ENCODE results near the gene COLGALT1.

The COLGALT1 gene

DNA sequence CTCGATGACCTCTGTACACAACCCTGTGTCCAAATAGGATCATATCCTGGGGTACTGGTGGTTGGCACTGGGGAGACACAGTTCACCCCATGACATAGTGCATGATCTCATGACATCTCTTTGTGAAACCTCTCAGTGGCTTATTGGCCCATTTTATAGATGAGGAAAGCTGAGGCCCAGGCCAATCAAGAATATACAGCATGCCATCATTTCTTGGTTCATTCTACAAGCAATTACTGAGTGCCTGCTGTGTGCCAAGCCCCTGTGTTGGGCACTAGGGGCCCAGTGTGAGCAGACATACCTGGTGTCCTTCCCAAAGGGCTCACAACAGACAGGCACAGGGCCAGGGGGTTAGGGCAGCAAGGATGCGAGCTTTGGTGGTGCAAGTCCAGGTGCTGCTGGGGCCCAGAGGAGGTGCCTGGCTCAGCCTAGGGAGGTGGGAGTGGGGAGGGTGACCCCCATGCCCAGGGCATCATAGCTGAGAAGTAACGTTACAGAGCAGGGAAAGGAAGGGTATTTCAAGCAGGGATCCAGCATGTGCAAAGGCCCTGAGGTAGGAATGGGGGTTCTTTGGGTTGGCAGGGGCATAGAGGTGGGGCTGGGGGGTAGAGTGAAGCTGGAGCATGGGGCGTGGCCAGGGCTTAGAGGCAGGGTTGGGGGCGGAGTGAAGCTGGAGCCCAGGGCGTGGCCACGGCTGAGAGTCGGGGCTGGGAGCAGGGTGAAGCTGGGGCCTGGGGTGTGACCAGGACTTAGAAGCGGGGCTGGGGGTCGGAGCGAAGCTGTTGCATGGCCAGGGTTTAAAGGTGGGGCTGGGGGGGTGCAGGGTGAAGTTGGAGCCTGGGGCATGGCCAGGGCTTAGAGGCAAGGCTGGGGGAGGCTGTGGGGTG is 20.7 kb downstream of the COLGALT1 start:
- TF ChIP-seq, protein P1, sequence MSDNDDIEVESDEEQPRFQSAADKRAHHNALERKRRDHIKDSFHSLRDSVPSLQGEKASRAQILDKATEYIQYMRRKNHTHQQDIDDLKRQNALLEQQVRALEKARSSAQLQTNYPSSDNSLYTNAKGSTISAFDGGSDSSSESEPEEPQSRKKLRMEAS (IDR thresholded peaks at IDR 0.05), result no peak
- TF ChIP-seq EP300 (IDR thresholded peaks at IDR 0.05; ENCODE audit: borderline replicate concordance) (no peak), TAF1 (IDR thresholded peaks at IDR 0.05; ENCODE audit: low read depth) (no peak), TEAD4 (IDR thresholded peaks at IDR 0.05) (no peak), NFIC (IDR thresholded peaks at IDR 0.05) (no peak), EGR1 (IDR thresholded peaks at IDR 0.05) (no peak), FOXM1 (IDR thresholded peaks at IDR 0.05; ENCODE audit: borderline replicate concordance, low read depth) (no peak), TCF12 (IDR thresholded peaks at IDR 0.05; ENCODE audit: low read depth) (no peak), CEBPB (IDR thresholded peaks at IDR 0.05) (no peak), YY1 (IDR thresholded peaks at IDR 0.05; ENCODE audit: low read depth) (no peak), ZBTB7A (IDR thresholded peaks at IDR 0.05; ENCODE audit: low read depth) (no peak), CREB1 (IDR thresholded peaks at IDR 0.05; ENCODE audit: low read depth) (no peak), RAD21 (IDR thresholded peaks at IDR 0.05; ENCODE audit: low read depth) (no peak)
- TF ChIP-seq, protein P2, sequence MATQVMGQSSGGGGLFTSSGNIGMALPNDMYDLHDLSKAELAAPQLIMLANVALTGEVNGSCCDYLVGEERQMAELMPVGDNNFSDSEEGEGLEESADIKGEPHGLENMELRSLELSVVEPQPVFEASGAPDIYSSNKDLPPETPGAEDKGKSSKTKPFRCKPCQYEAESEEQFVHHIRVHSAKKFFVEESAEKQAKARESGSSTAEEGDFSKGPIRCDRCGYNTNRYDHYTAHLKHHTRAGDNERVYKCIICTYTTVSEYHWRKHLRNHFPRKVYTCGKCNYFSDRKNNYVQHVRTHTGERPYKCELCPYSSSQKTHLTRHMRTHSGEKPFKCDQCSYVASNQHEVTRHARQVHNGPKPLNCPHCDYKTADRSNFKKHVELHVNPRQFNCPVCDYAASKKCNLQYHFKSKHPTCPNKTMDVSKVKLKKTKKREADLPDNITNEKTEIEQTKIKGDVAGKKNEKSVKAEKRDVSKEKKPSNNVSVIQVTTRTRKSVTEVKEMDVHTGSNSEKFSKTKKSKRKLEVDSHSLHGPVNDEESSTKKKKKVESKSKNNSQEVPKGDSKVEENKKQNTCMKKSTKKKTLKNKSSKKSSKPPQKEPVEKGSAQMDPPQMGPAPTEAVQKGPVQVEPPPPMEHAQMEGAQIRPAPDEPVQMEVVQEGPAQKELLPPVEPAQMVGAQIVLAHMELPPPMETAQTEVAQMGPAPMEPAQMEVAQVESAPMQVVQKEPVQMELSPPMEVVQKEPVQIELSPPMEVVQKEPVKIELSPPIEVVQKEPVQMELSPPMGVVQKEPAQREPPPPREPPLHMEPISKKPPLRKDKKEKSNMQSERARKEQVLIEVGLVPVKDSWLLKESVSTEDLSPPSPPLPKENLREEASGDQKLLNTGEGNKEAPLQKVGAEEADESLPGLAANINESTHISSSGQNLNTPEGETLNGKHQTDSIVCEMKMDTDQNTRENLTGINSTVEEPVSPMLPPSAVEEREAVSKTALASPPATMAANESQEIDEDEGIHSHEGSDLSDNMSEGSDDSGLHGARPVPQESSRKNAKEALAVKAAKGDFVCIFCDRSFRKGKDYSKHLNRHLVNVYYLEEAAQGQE (IDR thresholded peaks at IDR 0.05; ENCODE audit: low read depth), result no peak
- TF ChIP-seq, protein P3, sequence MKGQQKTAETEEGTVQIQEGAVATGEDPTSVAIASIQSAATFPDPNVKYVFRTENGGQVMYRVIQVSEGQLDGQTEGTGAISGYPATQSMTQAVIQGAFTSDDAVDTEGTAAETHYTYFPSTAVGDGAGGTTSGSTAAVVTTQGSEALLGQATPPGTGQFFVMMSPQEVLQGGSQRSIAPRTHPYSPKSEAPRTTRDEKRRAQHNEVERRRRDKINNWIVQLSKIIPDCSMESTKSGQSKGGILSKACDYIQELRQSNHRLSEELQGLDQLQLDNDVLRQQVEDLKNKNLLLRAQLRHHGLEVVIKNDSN (IDR thresholded peaks at IDR 0.05), result no peak

DNA sequence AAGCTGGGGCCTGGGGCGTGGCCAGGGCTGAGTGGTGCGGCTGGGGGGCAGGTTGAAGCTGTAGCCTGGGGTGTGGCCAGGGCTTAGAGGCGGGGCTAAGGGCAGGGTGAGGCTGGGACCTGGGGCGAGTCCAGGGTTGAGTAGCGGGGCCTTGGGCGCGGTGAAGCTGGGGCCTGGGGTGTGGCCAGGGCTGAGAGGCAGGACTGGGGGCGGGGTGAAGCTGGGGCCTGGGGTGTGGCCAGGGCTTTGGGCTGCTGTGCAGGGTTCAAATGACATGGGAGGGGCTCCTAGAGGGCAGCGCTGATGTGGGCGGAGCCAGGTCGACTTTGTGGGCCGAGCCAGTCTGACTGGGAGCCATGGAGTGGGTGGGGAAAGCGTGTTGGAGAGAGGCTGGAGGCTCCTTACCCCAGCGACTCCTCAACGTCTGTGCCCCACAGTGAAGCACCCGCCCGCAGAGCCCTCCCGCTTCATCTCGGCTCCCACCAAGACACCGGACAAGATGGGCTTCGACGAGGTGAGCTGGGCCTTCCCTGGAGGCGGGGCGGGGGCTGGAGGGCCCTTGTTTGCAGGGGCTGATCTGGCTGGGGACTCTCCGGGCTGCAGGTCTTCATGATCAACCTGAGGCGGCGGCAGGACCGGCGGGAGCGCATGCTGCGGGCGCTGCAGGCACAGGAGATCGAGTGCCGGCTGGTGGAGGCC is 21.5 kb downstream of the COLGALT1 start:
- TF ChIP-seq ZBTB7A (IDR thresholded peaks at IDR 0.05; ENCODE audit: low read depth), result no peak
- TF ChIP-seq, protein P1 (IDR thresholded peaks at IDR 0.05), result no peak
- TF ChIP-seq CREB1 (IDR thresholded peaks at IDR 0.05; ENCODE audit: low read depth), result no peak
- no peak for TF ChIP-seq TEAD4 (IDR thresholded peaks at IDR 0.05)
- no peak for TF ChIP-seq EP300 (IDR thresholded peaks at IDR 0.05; ENCODE audit: borderline replicate concordance)
- no peak for TF ChIP-seq TAF1 (IDR thresholded peaks at IDR 0.05; ENCODE audit: low read depth)
- TF ChIP-seq TCF12 (IDR thresholded peaks at IDR 0.05; ENCODE audit: low read depth), result no peak
- TF ChIP-seq, protein P3 (IDR thresholded peaks at IDR 0.05), result no peak
- TF ChIP-seq NFIC (IDR thresholded peaks at IDR 0.05), result no peak
- no peak for TF ChIP-seq FOXM1 (IDR thresholded peaks at IDR 0.05; ENCODE audit: borderline replicate concordance, low read depth)
- TF ChIP-seq, protein P2 (IDR thresholded peaks at IDR 0.05; ENCODE audit: low read depth), result no peak
- TF ChIP-seq CEBPB (IDR thresholded peaks at IDR 0.05), result no peak
- TF ChIP-seq RAD21 (IDR thresholded peaks at IDR 0.05; ENCODE audit: low read depth), result no peak
- TF ChIP-seq EGR1 (IDR thresholded peaks at IDR 0.05), result no peak
- no peak for TF ChIP-seq YY1 (IDR thresholded peaks at IDR 0.05; ENCODE audit: low read depth)

DNA sequence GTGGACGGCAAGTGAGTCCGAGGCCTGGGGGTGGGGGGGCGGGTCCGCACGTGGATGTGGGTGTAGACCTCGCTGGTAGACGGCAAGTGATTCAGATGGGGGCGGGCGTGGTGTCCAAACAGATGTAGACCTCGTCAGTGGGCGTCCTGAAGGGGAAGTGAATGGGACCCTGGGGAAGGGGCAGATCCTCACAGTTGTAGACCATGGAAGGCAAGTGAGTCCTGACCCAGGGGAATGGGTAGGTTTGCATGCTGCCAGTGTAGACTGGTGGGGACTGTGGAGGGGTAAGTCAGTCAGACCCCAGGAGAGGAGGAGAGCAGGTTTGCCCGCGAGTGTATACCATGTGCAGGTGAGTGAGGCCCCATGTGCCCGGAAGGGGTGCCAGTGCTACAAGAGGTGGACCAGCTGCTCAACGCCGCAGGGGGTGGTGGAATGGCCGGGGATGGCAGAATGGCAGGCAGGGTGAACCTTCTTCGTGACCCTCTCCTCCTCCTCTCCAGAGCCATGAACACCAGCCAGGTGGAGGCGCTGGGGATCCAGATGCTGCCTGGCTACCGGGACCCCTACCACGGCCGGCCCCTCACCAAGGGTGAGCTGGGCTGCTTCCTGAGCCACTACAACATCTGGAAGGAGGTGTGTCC is 22.1 kb downstream of the COLGALT1 start:
- no peak for TF ChIP-seq NFIC (IDR thresholded peaks at IDR 0.05)
- no peak for TF ChIP-seq RAD21 (IDR thresholded peaks at IDR 0.05; ENCODE audit: low read depth)
- no peak for TF ChIP-seq YY1 (IDR thresholded peaks at IDR 0.05; ENCODE audit: low read depth)

DNA sequence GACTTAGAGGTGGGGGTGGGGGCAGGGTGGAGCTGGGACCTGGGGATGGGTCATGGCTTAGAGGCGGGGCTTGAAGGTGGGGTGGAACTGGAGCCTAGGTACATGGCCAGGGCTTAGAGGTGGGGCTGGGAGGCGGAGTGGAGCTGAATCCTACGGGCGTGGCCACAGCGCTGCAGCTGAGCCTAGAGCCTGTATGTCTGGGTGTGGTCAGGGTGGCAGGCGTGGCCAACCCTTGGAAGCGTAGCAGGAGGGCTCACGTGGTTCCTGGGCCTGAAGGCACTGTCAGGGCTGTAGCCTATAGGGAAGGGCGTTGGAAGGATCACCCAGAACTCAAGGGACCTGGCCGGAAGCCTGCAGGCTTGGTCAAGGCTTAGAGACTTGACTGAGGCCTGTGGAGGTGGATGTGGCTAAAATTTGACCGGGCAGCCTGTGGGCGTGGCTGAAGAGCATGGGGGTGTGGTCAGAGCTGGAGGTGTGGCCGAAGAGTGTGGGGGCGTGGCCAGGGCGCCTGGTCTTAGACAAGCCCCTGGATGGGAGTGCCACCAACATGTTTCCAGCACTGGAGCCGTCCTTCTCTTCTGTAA is 24.3 kb downstream of the COLGALT1 start:
- TF ChIP-seq, protein P3 (IDR thresholded peaks at IDR 0.05), result peak; percentile 96
- no peak for TF ChIP-seq FOXM1 (IDR thresholded peaks at IDR 0.05; ENCODE audit: borderline replicate concordance, low read depth)
- TF ChIP-seq, protein P1 (IDR thresholded peaks at IDR 0.05), result peak; percentile 55
- TF ChIP-seq TEAD4 (IDR thresholded peaks at IDR 0.05), result no peak
